GM18907 (cell line): ENCODE data around the gene DEPDC7.
A peak's percentile ranks its signal among the peaks of the same experiment; 100 is the strongest.
"Not testable (repeated sequence)": the region's sequence is repeated elsewhere in the genome, so short reads cannot be mapped to it uniquely, and the experiment has no call there.

Experiments
- ATAC-seq: cut with Tn5 transposase; IDR thresholded peaks from one replicate; pipeline ENCODE4 v1.9.1; 2021; ENCODE audit warnings: mild to moderate bottlenecking, moderate library complexity; ENCODE audit not compliant: unreplicated experiment

The DEPDC7 gene

DNA sequence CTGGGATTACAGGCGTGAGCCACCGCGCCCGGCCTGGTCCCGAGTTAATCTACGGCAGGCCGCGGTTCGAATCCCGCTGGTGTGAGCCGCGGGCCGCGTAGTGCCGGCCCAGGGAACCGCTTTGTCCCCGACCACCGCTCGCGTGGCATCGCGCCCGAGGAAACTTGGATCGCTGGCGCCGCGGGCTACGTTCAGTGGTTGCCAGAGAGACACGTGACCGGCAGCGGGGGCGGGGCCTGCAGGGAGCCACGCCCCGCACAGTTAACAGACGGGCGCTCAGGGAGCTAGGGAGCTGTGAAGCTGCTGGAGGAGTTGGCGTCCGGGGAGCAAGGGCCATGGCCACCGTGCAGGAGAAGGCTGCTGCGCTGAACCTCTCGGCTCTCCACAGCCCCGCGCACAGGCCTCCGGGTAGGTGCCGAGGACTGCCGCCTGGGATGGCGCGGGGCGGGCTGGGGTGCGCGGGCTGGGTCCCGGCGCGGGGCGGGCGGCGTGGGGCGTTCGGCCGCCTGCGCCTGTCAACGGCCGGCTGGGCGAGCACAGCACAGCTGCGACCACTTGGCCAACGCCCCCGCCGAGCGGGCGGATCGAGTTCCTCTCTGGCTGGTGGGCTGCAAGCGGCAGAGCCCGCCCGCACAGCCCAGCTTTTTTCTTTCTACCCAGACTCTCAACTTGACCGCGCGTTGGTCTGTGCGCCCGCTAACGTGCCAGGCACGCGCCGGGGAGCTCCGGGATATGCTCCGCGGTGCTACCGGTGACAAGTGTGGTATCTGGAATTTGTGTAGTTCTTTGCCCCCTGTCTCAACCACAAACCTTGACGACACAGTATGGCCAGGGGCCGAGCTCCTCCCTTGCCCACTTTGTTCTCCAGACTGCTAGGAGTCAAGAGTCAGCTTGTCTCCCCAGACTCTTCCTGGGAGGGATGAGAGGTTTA, at the start of gene DEPDC7:
TSS of gene DEPDC7 (plus strand) at position 258 of the 931 bp plus-strand sequence. CDS start at position 336, 78 bp downstream.
- ATAC-seq, result peak; percentile 74

- no peak for ATAC-seq
Observed at GRCh38 chr11:32968541-32968940, 47.1 kb upstream of the DEPDC7 start.

- not testable (repeated sequence) for ATAC-seq
Observed at GRCh38 chr11:32972233-32972632, 43.4 kb upstream of the DEPDC7 start.

DNA sequence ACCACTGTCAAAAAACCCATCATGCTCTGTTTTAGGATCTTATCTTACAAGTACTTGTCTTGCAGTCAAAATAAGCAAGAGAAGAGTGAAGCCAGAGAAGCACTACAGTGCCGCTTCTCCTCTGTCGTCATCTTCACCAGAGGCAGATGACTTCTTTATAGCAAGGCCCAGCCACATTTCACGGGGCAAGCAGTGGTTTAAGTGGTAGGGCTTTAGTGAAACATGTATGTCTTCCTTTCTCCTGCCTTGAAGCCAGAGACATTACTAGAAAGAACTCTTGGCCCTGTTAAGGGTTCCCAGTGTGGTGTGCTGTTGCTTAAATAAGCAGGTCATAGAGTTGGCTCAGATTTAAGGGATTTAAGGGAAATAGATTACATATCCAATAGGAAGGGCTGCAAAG, 42.9 kb upstream of the DEPDC7 start:
- no peak for ATAC-seq

- ATAC-seq, result no peak
Observed at GRCh38 chr11:32982626-32983025, 33.1 kb upstream of the DEPDC7 start.

GRCh38 chr11:32983506-32983905, 32.2 kb upstream of the DEPDC7 start:
- ATAC-seq, result no peak

DNA sequence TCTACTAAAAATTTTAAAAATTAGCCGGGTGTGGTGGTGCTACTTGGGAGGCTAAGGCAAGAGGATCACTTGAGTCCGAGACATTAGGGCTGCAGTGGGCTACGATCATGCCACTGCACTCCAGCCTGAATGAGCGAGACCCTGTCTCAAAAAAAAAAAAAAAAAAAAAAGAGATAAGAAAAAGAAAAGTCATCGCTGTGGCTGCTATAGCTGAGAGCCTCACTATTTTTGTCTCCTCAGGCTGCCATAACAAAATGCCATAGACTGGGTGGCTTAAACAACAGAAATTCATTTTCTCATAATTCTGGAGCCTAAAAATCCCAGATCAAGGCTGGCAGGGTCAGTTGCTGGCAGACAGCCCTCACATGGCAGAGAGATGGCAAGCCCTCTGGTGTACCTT, 30.1 kb upstream of the DEPDC7 start:
- no peak for ATAC-seq

- ATAC-seq, result no peak
Observed at GRCh38 chr11:32987851-32988250, 27.8 kb upstream of the DEPDC7 start.

DNA sequence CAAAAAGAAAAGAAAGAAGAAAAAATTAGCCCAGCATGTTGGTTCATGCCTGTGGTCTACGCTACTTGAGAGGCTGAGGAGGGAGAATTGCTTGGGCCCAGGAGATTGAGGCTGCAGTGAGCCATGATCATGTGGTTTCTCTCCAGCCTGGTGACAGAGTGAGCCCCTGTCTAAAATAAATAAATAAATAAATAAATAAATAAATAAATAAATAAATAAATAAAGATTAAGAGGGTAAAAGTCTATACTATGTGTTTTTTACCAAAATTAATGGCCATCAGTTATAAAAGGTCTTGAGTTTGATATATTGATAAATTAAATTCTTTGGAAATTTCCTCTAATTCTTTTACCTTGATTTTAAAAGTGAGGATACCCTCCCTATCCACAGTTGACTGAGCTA, 25.2 kb upstream of the DEPDC7 start:
- ATAC-seq, result no peak

DNA sequence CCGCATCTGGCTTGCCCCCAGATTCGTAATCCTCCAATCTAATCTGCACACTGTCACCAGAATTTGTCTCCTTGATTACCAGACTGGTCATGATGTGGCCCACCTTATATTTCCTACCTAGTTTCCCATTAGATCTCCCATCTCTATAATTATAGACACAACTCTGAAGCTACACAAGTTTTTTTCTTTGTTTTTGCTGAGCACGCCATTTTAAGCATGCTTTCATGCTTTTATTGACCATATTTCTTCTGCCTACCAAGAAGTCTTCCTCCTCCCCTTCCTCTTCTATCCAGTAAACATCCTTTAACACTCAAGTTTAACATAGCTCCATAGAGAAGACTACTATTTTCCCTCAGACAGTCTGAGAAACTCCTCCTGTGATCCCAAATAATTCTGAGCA, 24.3 kb upstream of the DEPDC7 start:
- no peak for ATAC-seq

DNA sequence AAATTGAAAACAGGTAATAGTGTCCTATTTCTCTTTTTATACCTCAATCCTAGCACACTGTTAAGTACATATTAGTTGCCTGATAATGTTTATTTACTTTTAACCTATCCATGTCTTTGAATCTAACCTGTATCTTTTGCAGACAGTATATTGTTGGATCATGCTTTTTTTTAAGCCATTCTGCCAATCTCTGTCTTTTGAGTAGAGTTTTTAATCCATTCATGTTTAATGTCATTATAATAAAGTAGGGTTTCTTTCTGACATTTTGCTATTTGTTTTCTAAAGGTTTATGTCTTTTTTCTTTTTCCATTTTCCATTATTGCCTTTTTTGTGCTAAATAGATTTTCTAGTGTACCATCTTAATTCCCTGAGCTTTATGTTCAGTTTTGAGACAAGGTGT, 23.8 kb upstream of the DEPDC7 start:
- ATAC-seq, result no peak

GRCh38 chr11:33000181-33000580, 15.5 kb upstream of the DEPDC7 start:
- no peak for ATAC-seq

DNA sequence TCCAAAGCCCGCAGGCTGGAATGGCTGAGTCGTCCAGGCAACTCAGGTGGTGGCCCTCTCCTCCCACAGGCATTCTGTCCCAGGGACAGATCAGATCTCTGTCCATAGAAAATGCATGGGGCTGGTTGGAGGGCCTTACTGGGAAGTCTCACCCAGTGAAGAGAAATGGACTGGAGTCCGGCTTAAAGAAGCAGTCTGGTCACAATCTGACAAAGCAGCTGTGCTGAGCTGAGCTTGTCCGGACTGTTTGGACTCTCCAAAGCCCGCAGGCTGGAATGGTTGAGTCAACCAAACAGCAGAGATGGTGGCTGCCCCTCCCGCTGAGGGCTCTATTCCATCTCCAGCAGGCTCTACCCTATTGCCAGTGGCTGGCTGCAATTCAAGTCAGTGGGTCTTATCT, 14.4 kb upstream of the DEPDC7 start:
- no peak for ATAC-seq

DNA sequence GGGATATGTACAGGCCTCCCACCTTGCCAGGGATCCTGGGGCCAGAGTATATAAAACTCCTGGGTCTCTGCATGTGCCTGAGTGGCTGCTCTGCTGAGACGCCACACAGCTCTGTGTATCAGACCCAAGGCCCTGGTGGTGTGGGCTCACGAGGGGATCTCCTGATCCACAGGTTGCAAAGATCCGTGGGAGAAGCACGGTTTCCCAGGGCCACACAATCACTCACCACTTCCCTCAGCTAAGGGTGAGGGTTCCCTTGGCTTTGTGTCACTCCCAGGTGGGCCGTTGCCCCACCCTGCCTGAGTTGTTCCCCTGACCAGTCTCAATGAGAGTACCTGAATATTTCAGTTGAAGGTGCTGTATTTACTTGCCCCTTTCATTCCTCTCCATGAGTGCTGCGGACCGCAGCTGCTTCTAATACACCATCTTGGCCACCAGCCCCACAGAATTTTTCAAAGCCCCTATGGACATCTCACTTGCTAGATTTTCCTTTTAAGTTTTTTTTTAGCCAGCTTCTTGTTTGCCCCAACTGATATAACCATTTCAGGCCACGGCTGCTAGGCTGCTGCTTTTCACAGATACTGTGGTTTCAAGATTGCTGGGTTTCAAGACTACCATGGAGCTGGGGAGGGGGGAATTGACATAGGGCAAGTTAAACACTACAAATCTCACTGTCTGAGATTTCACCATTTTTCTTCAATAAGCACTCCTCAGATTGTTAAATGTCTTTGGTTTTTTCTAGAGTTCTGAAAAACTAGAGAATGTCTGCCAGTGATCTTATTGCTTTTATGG, 13.7 kb upstream of the DEPDC7 start:
- ATAC-seq, result no peak

DNA sequence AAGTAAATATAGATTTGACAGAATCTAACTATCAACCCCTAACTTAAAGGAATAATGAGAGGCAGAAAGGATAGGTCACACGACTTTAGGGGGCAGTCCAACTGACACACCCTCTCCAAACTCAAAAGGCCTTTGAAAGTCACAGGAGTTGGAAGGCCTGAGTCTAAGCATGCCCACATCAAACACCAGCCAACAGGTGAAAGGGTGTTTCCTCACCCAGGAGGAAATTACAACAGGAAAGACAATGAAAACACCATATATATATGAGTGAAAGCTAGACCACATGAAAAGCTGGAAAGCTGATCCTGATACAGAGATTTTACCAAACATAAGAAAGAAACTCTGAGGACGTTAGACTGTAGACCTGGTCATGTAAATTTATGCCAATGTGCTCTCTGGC, 10.5 kb upstream of the DEPDC7 start:
- no peak for ATAC-seq

GRCh38 chr11:33006010-33006409, 9.7 kb upstream of the DEPDC7 start:
- no peak for ATAC-seq

GRCh38 chr11:33013755-33014154, 1.9 kb upstream of the DEPDC7 start:
- ATAC-seq, result no peak

GRCh38 chr11:33016654-33017053, 976 bp downstream of the DEPDC7 start:
- no peak for ATAC-seq

GRCh38 chr11:33017478-33017877, 1.8 kb downstream of the DEPDC7 start:
- ATAC-seq, result no peak

- no peak for ATAC-seq
Observed at GRCh38 chr11:33017965-33018364, 2.3 kb downstream of the DEPDC7 start.

GRCh38 chr11:33018840-33019239, 3.2 kb downstream of the DEPDC7 start:
- no peak for ATAC-seq

- ATAC-seq, result peak; percentile 28
Observed at GRCh38 chr11:33021501-33021900, 5.8 kb downstream of the DEPDC7 start.
